ENCODE measurements around the gene TMPRSS6.
A peak's percentile ranks its signal among the peaks of the same experiment; 100 is the strongest.

TMPRSS6 gene

DNA sequence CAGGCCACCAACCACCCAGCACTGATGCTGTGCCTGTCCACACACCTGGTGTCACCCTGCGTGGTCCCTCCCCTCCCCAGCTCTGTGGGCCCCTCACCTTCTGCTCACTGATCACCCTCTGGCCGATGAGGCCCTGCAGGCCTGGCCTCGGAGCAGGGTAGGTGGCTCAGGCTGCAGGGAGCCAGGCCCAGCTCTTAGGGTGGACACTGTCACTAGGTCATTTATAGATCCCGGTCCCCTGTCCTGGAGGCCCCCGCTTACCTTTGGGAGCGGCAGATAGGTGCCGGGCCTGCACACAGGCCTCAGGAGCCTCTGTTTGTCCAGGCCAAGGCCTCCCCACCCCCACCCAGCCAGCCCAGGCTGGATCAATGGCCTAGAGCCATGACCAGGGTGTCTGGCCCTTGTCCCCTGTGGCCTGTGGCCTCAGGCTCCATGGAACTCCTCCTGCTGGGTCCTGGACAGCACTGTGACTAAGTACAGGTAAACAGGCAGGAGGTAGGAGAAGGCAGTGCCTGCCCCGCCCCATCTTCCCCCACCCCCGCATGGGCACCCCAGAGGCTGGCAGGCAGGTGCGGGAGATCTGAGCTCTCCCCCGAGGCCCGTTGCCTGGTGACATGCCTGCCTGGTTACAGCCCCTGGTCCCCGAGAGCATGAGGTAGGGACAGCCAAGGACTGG, at the start of gene TMPRSS6:
Gene TMPRSS6, minus strand, starts transcription at position 472 of the 676 bp plus-strand sequence. CDS start 6,296 bp downstream, outside the sequence.
- peaks cover 4% of the 10 kb centered on the region for H3K4me1 ChIP-seq (ENCODE audit: insufficient read depth, insufficient read length)
- no peak for DNase-seq (ENCODE audit: low read depth, low spot score)
- H3K4me3 ChIP-seq (ENCODE audit: insufficient read length, low read depth) = no peak within 1 kb of the TSS
- peak within 1 kb of the TSS; percentile 10 for H3K9ac ChIP-seq (ENCODE audit: insufficient read length, low read depth)
- no peaks in the 10 kb centered on the region for H3K36me3 ChIP-seq (ENCODE audit: insufficient read depth, insufficient read length, low read length)
- H3K9me3 ChIP-seq (ENCODE audit: insufficient read depth, low read length) = no peaks in the 10 kb centered on the region
- H3K27me3 ChIP-seq (ENCODE audit: insufficient read depth, insufficient read length) = no peaks in the 10 kb centered on the region
- TF ChIP-seq SUZ12 (IDR thresholded peaks at IDR 0.05; ENCODE audit: extremely low read depth, insufficient read depth, insufficient read length) (no peak), ZNF274 (IDR thresholded peaks at IDR 0.05; ENCODE audit: low read depth, low read length) (no peak), YY1 (IDR thresholded peaks at IDR 0.05; ENCODE audit: insufficient read depth, insufficient read length) (no peak)

DNA sequence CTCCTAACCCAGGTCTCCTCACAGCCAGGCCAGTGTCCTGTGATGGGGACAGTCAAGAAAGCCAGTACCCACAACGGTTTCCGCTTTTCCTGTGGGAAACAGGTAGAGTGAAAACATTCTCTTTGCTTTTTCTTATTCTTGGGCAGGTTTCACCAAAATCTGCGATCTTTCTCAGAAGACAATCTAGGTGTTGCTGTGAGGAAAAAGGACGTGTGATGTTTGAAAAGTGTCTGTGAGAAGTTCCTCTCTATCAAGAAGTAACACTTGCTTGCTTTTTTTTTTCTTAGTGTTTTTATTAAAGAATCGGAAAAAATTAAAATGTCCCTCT, 49.4 kb upstream of the TMPRSS6 start:
- Histone ChIP-seq H3K4me1 (ENCODE audit: insufficient read depth, insufficient read length) (no peaks in the 10 kb centered on the region), H3K27me3 (ENCODE audit: insufficient read depth, insufficient read length) (no peaks in the 10 kb centered on the region), H3K36me3 (ENCODE audit: insufficient read depth, insufficient read length, low read length) (no peaks in the 10 kb centered on the region), H3K4me3 (ENCODE audit: insufficient read length, low read depth) (no peak overlapping the region), H3K9ac (ENCODE audit: insufficient read length, low read depth) (no peak overlapping the region), H3K9me3 (ENCODE audit: insufficient read depth, low read length) (peaks cover 7% of the 10 kb centered on the region; the same call in 1 of the 2 replicates)
- TF ChIP-seq ZNF274 (IDR thresholded peaks at IDR 0.05; ENCODE audit: low read depth, low read length) = no peak
- no peak for TF ChIP-seq SUZ12 (IDR thresholded peaks at IDR 0.05; ENCODE audit: extremely low read depth, insufficient read depth, insufficient read length)
- TF ChIP-seq YY1 (IDR thresholded peaks at IDR 0.05; ENCODE audit: insufficient read depth, insufficient read length) = no peak
- DNase-seq (ENCODE audit: low read depth, low spot score) = no peak

DNA sequence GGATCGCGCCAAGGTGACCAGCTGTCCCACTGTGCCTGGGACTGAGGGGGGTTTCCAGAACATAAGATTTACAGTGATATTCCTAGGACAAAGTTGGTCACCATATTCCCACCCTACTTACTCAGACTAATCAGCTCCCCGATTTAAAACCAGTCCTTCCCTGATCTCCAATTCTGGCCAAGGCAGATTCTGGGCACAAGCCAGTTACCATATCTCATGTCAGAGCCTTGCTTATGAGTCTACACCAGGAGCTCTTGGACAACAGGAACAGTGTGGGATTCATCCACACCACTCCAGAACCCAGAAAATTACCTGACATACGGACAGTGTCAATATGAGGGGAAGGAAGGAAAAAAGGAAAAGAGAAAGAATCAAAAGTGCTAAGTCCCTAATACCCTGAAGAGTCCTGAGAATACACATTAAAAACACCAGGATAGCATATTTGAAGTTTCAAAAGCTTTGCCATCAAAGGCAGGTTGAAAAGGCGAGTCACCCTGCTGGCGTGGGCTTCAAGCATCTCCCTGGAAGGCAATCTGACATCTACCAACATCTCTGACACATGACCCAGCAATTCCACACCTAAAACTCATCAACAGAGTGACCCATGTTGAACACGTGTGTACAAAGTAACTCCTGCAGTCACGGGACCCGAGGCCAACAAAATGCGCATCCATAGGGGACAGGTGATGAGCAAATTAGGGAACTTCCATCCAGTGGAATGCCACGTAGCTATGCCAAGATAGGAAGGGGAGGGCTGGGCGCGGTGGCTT, 48.2 kb upstream of the TMPRSS6 start:
- TF ChIP-seq YY1 (IDR thresholded peaks at IDR 0.05; ENCODE audit: insufficient read depth, insufficient read length) (no peak), ZNF274 (IDR thresholded peaks at IDR 0.05; ENCODE audit: low read depth, low read length) (no peak), SUZ12 (IDR thresholded peaks at IDR 0.05; ENCODE audit: extremely low read depth, insufficient read depth, insufficient read length) (no peak)
- Histone ChIP-seq H3K36me3 (ENCODE audit: insufficient read depth, insufficient read length, low read length) (no peaks in the 10 kb centered on the region), H3K4me3 (ENCODE audit: insufficient read length, low read depth) (no peak overlapping the region), H3K9me3 (ENCODE audit: insufficient read depth, low read length) (peaks cover 7% of the 10 kb centered on the region; the same call in 1 of the 2 replicates), H3K27me3 (ENCODE audit: insufficient read depth, insufficient read length) (no peaks in the 10 kb centered on the region), H3K9ac (ENCODE audit: insufficient read length, low read depth) (no peak overlapping the region), H3K4me1 (ENCODE audit: insufficient read depth, insufficient read length) (no peaks in the 10 kb centered on the region)
- no peak for DNase-seq (ENCODE audit: low read depth, low spot score)

DNA sequence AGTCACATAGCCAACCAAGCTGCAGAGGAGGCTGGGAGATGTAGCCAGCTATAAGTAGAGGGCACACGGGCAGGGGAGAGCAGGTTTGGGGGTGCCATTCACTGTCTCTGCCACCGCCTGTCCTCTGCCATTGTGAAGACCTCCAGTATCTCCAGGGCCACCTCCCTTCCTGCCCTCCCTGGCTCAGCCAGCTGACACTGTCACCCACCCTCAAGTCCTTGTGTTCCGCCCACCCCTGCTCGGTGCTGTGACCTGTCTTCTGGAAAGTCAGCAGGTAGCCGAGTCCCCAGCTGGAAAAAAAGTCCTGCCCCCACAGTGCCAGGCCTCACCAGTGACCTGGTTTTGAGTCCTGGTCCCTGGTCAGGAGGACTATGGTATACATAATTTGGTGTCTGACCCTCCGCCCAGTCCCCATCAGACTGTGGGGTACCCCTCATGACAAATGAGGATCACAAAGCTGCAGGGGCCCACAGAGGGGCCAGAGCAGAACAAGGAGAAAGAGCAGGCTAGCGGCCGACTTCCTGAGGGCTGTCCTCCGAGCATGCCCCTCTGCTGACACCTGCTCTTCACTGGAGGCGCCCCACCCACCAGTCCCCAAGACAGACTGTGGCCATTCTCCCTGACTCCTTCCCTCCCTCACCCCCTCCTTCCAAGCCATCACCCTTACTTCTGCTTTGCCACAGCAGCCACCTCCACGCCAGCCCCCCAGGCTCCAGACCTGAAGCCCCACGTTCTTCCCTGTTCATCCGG, 47.3 kb upstream of the TMPRSS6 start:
- no peaks in the 10 kb centered on the region for H3K4me1 ChIP-seq (ENCODE audit: insufficient read depth, insufficient read length)
- no peak for DNase-seq (ENCODE audit: low read depth, low spot score)
- no peaks in the 10 kb centered on the region for H3K27me3 ChIP-seq (ENCODE audit: insufficient read depth, insufficient read length)
- TF ChIP-seq SUZ12 (IDR thresholded peaks at IDR 0.05; ENCODE audit: extremely low read depth, insufficient read depth, insufficient read length) = no peak
- peaks cover 7% of the 10 kb centered on the region; the same call in 1 of the 2 replicates for H3K9me3 ChIP-seq (ENCODE audit: insufficient read depth, low read length)
- no peak overlapping the region for H3K9ac ChIP-seq (ENCODE audit: insufficient read length, low read depth)
- H3K4me3 ChIP-seq (ENCODE audit: insufficient read length, low read depth) = no peak overlapping the region
- H3K36me3 ChIP-seq (ENCODE audit: insufficient read depth, insufficient read length, low read length) = no peaks in the 10 kb centered on the region

DNA sequence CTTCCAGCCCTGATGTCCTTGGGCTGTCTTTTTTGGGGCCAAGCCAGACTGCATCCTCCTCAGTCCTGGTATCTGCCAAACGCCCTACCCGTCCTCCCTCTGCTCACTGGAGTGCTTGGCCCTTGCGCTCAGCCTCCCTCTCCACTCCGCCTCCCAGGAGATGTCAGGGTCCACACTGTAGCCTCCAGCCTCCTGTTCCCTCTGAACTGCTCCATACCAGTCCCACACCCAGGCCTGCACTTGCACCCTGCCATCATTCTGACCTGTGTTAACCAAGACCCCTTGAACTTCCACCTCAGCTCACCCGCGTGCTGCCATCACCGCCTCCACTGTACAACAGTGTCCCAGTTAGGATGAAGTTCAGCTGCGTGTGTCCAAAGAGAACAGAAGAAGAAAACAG, 46.5 kb upstream of the TMPRSS6 start:
- Histone ChIP-seq H3K9ac (ENCODE audit: insufficient read length, low read depth) (no peak overlapping the region), H3K36me3 (ENCODE audit: insufficient read depth, insufficient read length, low read length) (no peaks in the 10 kb centered on the region), H3K4me3 (ENCODE audit: insufficient read length, low read depth) (no peak overlapping the region), H3K4me1 (ENCODE audit: insufficient read depth, insufficient read length) (no peaks in the 10 kb centered on the region), H3K9me3 (ENCODE audit: insufficient read depth, low read length) (no peaks in the 10 kb centered on the region), H3K27me3 (ENCODE audit: insufficient read depth, insufficient read length) (no peaks in the 10 kb centered on the region)
- TF ChIP-seq ZNF274 (IDR thresholded peaks at IDR 0.05; ENCODE audit: low read depth, low read length) = no peak
- TF ChIP-seq YY1 (IDR thresholded peaks at IDR 0.05; ENCODE audit: insufficient read depth, insufficient read length) = no peak
- TF ChIP-seq SUZ12 (IDR thresholded peaks at IDR 0.05; ENCODE audit: extremely low read depth, insufficient read depth, insufficient read length) = no peak
- DNase-seq (ENCODE audit: low read depth, low spot score) = no peak

DNA sequence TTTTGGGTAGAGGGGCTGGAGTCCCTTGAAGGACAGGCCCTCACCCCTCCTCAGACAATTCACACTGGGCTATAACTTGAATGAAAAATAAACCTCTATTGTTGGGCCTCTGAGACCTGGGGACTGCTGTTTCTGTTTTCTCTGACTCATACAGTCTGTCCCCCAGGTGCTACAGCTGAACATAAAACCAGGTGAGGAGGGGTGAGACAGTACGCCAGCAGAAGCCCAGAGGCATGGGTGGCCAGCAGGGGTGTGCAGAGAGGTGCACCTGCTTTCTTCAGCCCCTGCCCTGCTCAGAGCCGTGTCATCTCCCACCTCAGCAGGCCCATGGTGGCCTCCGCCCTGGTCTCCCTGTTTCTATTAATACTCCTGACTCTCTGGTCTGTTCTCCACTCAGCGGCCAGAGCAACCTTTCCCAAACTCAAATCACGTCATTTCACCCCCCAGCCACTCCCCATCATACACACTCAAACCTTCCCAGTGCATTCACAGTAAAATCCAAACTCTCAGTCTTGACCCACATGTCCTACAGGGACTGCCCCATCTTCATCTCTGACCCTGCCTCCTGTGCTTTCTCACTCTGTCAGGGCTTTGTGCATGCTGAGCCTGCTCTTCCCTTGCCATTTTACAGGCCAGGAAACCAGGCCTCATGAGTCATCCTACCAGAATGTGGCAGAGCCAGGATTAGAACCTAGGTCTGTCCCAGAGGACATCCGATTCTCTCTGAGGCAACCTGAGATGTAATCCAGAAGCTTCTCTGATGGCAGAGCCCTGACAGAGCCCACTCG, 45.6 kb upstream of the TMPRSS6 start:
- Histone ChIP-seq H3K9me3 (ENCODE audit: insufficient read depth, low read length) (no peaks in the 10 kb centered on the region), H3K27me3 (ENCODE audit: insufficient read depth, insufficient read length) (no peaks in the 10 kb centered on the region), H3K9ac (ENCODE audit: insufficient read length, low read depth) (no peak overlapping the region), H3K4me3 (ENCODE audit: insufficient read length, low read depth) (no peak overlapping the region), H3K4me1 (ENCODE audit: insufficient read depth, insufficient read length) (peaks cover 1% of the 10 kb centered on the region), H3K36me3 (ENCODE audit: insufficient read depth, insufficient read length, low read length) (no peaks in the 10 kb centered on the region)
- DNase-seq (ENCODE audit: low read depth, low spot score) = no peak
- TF ChIP-seq SUZ12 (IDR thresholded peaks at IDR 0.05; ENCODE audit: extremely low read depth, insufficient read depth, insufficient read length) (no peak), ZNF274 (IDR thresholded peaks at IDR 0.05; ENCODE audit: low read depth, low read length) (no peak), YY1 (IDR thresholded peaks at IDR 0.05; ENCODE audit: insufficient read depth, insufficient read length) (no peak)

All from NT2/D1 (cell line).